HepG2 (cell line): ENCODE data around the gene YY1. TPM values are rescaled to one million over a fixed set of nuclear protein-coding genes. Genes with fewer than 3 reads are reported as not detected.
A peak's percentile ranks its signal among the peaks of the same experiment; 100 is the strongest.

Experiments used
- DMAP1 ChIP-seq: IDR thresholded peaks from 2 replicates; pipeline ENCODE4 v1.6.1; 2016
- HES4 ChIP-seq: sonication (generic); formaldehyde crosslinking; IDR thresholded peaks from 2 replicates; pipeline ENCODE4 v1.9.0; 2021; ENCODE audit warnings: mild to moderate bottlenecking, missing genetic modification reagents, borderline replicate concordance
- HNF4G ChIP-seq, 2 experiments: sonication (generic) in 1 of 2; formaldehyde crosslinking in 1 of 2; IDR thresholded peaks; 2 replicates each; pipeline versions ENCODE4 v1.4.0 to v1.6.1; 2011 to 2020; ENCODE audit warnings: borderline replicate concordance in 2 of 2, low read depth in 2 of 2, mild to moderate bottlenecking in 2 of 2, low read length in 1 of 2, missing genetic modification reagents in 1 of 2, moderate library complexity in 1 of 2
- IRX3 ChIP-seq: sonication (generic); formaldehyde crosslinking; IDR thresholded peaks from 2 replicates; pipeline ENCODE4 v1.8.1; 2023; ENCODE audit warnings: mild to moderate bottlenecking, low read depth, missing genetic modification reagents, borderline replicate concordance
- PBX3 ChIP-seq: sonication (generic); formaldehyde crosslinking; IDR thresholded peaks from 2 replicates; pipeline ENCODE4 v1.8.1; 2023; ENCODE audit warnings: missing genetic modification reagents, inconsistent platforms, borderline replicate concordance
- PREB ChIP-seq: sonication (generic); formaldehyde crosslinking; IDR thresholded peaks from 2 replicates; pipeline ENCODE4 v1.4.0; 2020; ENCODE audit warnings: missing genetic modification reagents
- ZNF18 ChIP-seq: sonication (generic); formaldehyde crosslinking; IDR thresholded peaks from 2 replicates; pipeline ENCODE4 v1.8.0; 2022; ENCODE audit warnings: mild to moderate bottlenecking, missing genetic modification reagents; ENCODE audit not compliant: insufficient replicate concordance
- ZNF274 ChIP-seq: sonication (generic); formaldehyde crosslinking; IDR thresholded peaks from 2 replicates; pipeline ENCODE4 v1.5.1; 2020; ENCODE audit warnings: mild to moderate bottlenecking, missing genetic modification reagents
- ZNF296 ChIP-seq: sonication (generic); formaldehyde crosslinking; conservative IDR thresholded peaks from 2 replicates; pipeline ENCODE4 v1.5.0; 2020; ENCODE audit warnings: mild to moderate bottlenecking, missing genetic modification reagents
- ZNF335 ChIP-seq: sonication (generic); formaldehyde crosslinking; IDR thresholded peaks from 2 replicates; pipeline ENCODE4 v1.4.0; 2020; ENCODE audit warnings: missing genetic modification reagents
- ZNF546 ChIP-seq: sonication (generic); formaldehyde crosslinking; conservative IDR thresholded peaks from 2 replicates; pipeline ENCODE4 v1.8.1; 2023; ENCODE audit warnings: mild to moderate bottlenecking, missing genetic modification reagents
- ZNF703 ChIP-seq: sonication (generic); formaldehyde crosslinking; IDR thresholded peaks from 2 replicates; pipeline ENCODE4 v1.5.1; 2020; ENCODE audit warnings: missing genetic modification reagents, mild to moderate bottlenecking, moderate library complexity, borderline replicate concordance
- ZNF709 ChIP-seq: sonication (generic); formaldehyde crosslinking; IDR thresholded peaks from 2 replicates; pipeline ENCODE4 v1.5.0; 2020; ENCODE audit warnings: mild to moderate bottlenecking, missing genetic modification reagents
- ZNF839 ChIP-seq: sonication (generic); formaldehyde crosslinking; IDR thresholded peaks from 2 replicates; pipeline ENCODE4 v1.4.0; 2020; ENCODE audit warnings: missing genetic modification reagents, mild to moderate bottlenecking, borderline replicate concordance
- ZSCAN22 ChIP-seq: sonication (generic); formaldehyde crosslinking; IDR thresholded peaks from 2 replicates; pipeline ENCODE4 v1.4.0; 2020; ENCODE audit warnings: mild to moderate bottlenecking, missing genetic modification reagents
- polyA plus RNA-seq, 8 experiments: library from polyadenylated mRNA; depleted of rRNA in 3 of 8; stranded (reverse) in 7 of 8; unstranded in 1 of 8; fragments of >200 nt; fragmentation: Illumina TruSeq in 4 of 8; extraction: Trizol in 4 of 8; gene quantifications; 2 replicates each; pipeline versions ENCODE4 v1.2.1 to v1.2.3, GENCODE V29; 2011 to 2016; ENCODE audit warnings: low read depth in 4 of 8, missing spikeins in 1 of 8, mixed read lengths in 1 of 8; ENCODE audit not compliant: insufficient read depth in 1 of 8
- total RNA-seq, 5 experiments: library from RNA; depleted of rRNA; stranded (reverse); fragments of >200 nt; fragmentation: Illumina TruSeq; extraction: Trizol; gene quantifications; 2 replicates each; pipeline ENCODE4 v1.2.3, GENCODE V29; 2016; ENCODE audit warnings: low read depth in 1 of 5
- TF ChIP-seq, protein P1 (sequence below): sonication (generic); formaldehyde crosslinking; IDR thresholded peaks from 2 replicates; pipeline ENCODE4 v1.4.0; 2020; ENCODE audit warnings: missing genetic modification reagents
- TF ChIP-seq, protein P2 (sequence below): sonication (generic); formaldehyde crosslinking; IDR thresholded peaks from 2 replicates; pipeline ENCODE4 v1.5.1; 2020; ENCODE audit warnings: mild to moderate bottlenecking, missing genetic modification reagents, moderate library complexity
- TF ChIP-seq, protein P3 (sequence below): sonication (generic); formaldehyde crosslinking; IDR thresholded peaks from 2 replicates; pipeline ENCODE4 v1.5.1; 2020; ENCODE audit warnings: missing genetic modification reagents, mild to moderate bottlenecking, borderline replicate concordance

YY1 gene
- total and polyA plus RNA-seq, 2 of the 13 experiments (the other 11 are each of a cell fraction or from before 2014, with no cell fraction given), result 29.4 to 68.1 TPM

DNA sequence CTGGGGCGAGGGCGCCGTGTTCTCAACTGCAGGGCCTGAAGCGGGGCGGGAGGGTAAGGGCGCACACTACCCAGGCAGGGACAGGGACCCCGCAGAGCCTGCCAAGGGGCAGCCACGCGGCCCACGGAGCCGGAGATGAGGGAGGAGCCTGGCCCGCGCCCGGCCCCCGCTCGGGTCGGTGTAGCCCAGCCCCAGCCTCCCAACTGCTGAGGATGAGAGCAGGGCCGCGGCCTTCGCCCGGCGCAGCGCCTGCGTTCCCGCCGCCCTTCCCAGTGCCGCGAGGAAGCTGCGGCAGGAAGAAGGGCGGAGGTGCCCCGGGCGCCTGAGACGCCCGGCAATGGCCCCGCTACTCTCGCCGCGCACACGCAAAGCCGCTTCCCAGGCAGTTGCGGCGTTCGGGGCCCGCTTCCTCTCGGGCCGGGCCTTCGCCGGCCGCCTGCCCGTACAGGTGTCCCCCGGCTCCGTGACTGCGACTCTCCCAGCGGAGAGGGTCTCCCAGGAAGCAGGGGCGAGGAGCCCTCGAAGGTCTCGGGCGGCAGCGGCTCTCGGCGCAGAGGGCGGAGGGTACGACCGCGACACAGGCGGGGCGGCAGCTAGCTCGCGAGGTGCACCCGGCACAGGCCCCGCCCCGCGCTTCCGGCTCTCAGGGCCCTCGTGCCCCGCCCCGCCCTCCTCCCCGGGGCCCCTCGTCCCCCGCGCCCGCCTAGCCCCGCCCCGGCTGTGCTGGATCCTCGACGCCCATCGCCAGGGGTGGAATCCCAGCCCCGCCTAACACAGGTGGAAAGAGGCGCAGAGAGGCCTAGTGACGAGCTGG lies 24.8 kb upstream of the YY1 start (continued):
- TF ChIP-seq, protein P1, sequence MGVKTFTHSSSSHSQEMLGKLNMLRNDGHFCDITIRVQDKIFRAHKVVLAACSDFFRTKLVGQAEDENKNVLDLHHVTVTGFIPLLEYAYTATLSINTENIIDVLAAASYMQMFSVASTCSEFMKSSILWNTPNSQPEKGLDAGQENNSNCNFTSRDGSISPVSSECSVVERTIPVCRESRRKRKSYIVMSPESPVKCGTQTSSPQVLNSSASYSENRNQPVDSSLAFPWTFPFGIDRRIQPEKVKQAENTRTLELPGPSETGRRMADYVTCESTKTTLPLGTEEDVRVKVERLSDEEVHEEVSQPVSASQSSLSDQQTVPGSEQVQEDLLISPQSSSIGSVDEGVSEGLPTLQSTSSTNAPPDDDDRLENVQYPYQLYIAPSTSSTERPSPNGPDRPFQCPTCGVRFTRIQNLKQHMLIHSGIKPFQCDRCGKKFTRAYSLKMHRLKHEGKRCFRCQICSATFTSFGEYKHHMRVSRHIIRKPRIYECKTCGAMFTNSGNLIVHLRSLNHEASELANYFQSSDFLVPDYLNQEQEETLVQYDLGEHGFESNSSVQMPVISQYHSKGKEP (CRISPR knock-in tag), result no peak
- peak; percentile 24 for TF ChIP-seq ZNF18 (CRISPR knock-in tag)
- TF ChIP-seq ZNF296 (CRISPR knock-in tag), result no peak
- peak; percentile 18; the same call in 1 of the 2 replicates for TF ChIP-seq HES4
- TF ChIP-seq ZNF839 (CRISPR knock-in tag), result no peak
- 0 out of 2 replicates have a peak, but pooled peaks have one; percentile 38 for TF ChIP-seq PBX3 (CRISPR knock-in tag)
- TF ChIP-seq ZSCAN22 (CRISPR knock-in tag), result peak; percentile 32; the same call in 1 of the 2 replicates
- TF ChIP-seq DMAP1 (CRISPR knock-in tag), result peak; percentile 79
- TF ChIP-seq ZNF274 (CRISPR knock-in tag), result peak; percentile 78
- peak; percentile 76 for TF ChIP-seq ZNF546 (CRISPR knock-in tag)
- TF ChIP-seq, protein P2, sequence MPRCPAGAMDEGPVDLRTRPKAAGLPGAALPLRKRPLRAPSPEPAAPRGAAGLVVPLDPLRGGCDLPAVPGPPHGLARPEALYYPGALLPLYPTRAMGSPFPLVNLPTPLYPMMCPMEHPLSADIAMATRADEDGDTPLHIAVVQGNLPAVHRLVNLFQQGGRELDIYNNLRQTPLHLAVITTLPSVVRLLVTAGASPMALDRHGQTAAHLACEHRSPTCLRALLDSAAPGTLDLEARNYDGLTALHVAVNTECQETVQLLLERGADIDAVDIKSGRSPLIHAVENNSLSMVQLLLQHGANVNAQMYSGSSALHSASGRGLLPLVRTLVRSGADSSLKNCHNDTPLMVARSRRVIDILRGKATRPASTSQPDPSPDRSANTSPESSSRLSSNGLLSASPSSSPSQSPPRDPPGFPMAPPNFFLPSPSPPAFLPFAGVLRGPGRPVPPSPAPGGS (CRISPR knock-in tag), result peak; percentile 81; the same call in 1 of the 2 replicates
- peak; percentile 77; the same call in 1 of the 2 replicates for TF ChIP-seq PREB (CRISPR knock-in tag)
- TF ChIP-seq, protein P3, sequence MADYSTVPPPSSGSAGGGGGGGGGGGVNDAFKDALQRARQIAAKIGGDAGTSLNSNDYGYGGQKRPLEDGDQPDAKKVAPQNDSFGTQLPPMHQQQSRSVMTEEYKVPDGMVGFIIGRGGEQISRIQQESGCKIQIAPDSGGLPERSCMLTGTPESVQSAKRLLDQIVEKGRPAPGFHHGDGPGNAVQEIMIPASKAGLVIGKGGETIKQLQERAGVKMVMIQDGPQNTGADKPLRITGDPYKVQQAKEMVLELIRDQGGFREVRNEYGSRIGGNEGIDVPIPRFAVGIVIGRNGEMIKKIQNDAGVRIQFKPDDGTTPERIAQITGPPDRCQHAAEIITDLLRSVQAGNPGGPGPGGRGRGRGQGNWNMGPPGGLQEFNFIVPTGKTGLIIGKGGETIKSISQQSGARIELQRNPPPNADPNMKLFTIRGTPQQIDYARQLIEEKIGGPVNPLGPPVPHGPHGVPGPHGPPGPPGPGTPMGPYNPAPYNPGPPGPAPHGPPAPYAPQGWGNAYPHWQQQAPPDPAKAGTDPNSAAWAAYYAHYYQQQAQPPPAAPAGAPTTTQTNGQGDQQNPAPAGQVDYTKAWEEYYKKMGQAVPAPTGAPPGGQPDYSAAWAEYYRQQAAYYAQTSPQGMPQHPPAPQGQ (CRISPR knock-in tag), result no peak
- peak; percentile 86; the same call in 1 of the 2 replicates for TF ChIP-seq IRX3
- TF ChIP-seq HNF4G (IDR thresholded peaks at IDR 0.05; ENCODE audit: borderline replicate concordance, low read depth, low read length), result no peak
- no peak; the same call in 1 of the 2 replicates for TF ChIP-seq HNF4G (CRISPR knock-in tag; IDR thresholded peaks at IDR 0.05; ENCODE audit: borderline replicate concordance, low read depth)
- peak; percentile 95 for TF ChIP-seq ZNF335 (CRISPR knock-in tag)
- peak; percentile 48 for TF ChIP-seq ZNF703 (CRISPR knock-in tag)
- TF ChIP-seq ZNF709 (CRISPR knock-in tag), result no peak; the same call in 1 of the 2 replicates
